Stimulated activated CD4-positive, alpha-beta T cell treated with anti-CD3 and anti-CD28 coated beads, Interleukin-1b, Interleukin-23, amount 100 ng/mL, for 24 hours (primary cell): Measurements from ENCODE around the gene FAM114A2.

Experiments used
- DNase-seq, 4 experiments: peaks; one replicate each; pipeline ENCODE4 v3.0.0-alpha.2; 2020; ENCODE audit warnings: low read depth in 4 of 4, low spot score in 1 of 4

Gene FAM114A2

DNA sequence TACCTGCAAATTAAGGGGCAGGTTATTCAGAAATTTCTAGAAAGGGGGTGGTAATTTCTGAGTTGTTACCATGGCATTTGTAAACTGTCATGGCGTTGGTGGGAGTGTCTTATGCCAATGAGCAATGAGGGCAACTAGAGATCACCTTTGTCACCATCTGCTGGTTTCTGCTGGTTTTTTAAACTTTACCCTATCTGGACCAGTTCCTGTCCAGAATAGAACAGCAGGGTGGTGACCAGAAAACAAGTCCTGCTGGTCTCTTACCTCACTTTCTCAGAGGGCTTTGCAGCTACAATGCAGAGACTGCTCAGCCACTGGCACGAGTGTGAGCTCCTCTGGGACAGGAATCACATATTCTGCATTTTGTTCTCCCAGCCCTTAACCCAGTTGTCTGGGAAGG, 51.4 kb downstream of the FAM114A2 start:
- no peak for DNase-seq

DNA sequence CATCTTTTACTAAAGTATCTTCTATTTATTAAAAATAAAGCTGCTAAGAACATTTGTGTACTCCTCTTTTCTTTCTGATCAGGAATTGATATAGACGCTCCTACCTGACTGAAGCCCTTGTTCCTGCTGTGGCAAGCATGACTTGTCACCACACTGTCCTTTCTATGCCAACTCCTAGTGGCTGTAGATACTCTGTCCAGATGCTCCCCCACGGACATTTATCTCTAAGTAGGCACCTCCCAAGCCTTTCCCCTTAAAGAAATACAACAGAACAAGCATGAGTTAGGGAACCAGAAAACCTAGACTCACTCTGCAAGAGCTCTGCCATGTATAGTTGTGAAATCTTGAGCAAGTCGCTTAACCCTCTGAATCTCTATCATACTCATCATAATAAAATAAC, 53.2 kb downstream of the FAM114A2 start:
- no peak for DNase-seq

DNA sequence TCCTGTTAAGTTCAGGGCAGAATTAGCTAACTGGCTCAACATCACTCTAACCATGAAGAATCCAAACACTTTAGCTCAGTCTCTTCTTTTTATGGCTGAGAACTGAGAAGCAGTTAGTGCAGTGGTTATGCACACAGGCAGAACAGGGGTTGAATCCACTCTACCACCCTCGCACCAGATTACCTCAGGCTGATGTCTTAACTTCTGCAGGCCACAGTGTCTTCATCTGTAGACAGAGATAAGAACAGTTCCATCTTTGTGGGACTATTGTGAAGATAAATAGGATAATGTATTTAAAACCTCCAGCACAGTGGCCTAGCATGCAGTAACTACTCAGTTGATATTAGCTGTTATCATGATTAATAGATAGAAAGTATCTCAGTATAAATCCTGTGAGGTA, 54.8 kb downstream of the FAM114A2 start:
- no peak for DNase-seq

DNA sequence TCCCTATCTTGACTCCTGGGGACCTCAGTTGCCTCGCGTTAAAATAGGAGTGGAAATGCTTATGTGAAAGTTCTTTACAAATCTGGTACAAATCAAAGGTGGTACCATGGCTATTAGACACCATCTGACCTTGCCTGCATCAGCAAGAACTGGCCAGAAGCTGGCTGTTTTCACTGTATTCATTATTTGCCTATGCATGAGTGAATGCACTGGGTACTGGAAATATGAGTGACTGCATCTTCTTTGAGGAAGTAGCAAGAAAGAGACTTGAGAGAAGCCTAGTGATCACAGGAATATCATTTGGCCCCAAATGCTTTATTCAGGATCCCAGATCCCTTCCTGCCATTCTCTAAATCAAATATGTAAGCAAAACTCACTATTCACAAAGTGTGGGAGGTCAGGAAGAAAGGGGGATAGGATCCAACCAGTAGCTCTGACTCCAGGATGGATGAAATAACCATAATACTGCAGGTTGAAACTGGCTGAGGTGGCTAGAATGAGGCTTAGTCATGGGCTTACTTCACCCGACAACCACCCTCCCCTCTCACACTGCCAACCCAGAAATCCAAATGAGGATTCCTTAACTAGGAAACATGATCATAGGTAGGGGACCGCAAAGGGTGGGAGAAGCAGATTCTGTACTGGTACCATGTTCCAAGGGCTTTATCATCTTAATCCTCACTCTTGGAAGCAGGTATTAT, 56.7 kb downstream of the FAM114A2 start:
- DNase-seq: no peak

DNA sequence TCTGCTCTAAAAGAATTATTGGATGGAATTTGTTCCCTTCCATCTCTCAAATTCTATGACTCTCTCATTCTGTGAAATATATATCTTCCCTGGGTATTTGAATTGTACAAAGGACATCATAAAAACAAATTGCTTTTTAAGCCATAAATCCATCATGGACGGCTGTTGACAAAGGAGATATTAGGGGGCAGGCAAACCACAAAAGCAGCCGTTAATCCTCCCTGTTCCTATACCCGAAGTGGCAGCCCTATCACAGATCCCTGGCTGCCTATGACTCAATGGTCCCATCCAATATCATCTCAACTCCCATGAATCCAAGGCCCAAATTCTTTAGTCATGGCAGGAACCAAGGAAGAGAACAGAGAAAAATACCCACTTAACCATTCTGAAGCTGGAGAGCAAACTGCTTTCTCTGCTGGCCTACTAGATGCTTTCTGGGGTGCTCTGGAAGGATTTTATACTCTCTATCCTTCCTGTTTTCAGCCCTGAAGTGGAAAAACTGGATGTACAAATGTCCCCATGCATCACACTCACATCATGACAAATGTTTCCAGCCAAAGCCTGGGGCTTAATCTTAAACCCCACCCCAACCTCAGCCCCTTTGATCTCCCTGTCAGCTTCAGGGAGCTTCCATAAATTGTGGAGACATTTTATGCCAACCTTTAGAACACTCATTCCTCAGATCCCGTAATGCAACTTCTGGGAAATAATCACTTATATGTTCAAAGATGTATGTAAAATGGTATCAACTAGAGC, 59.5 kb downstream of the FAM114A2 start:
- no peak for DNase-seq

DNA sequence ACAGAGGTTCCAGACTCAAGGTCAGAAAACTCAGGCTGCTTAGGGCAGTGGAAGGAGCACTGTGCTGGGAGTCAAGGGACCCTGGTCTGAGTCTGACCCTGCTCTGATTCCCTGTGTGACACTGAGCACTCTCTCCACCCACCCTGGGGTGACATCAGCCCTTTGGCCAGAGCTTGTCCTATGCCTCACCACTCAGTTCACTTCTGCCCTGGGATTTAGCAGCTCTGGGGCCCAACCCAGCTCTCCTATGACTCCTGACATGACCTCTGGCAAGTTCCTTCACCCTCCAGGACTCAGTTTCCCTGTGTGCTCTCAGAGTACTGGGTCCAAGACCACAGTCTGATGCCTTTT, 63.9 kb downstream of the FAM114A2 start:
- no peak for DNase-seq

DNA sequence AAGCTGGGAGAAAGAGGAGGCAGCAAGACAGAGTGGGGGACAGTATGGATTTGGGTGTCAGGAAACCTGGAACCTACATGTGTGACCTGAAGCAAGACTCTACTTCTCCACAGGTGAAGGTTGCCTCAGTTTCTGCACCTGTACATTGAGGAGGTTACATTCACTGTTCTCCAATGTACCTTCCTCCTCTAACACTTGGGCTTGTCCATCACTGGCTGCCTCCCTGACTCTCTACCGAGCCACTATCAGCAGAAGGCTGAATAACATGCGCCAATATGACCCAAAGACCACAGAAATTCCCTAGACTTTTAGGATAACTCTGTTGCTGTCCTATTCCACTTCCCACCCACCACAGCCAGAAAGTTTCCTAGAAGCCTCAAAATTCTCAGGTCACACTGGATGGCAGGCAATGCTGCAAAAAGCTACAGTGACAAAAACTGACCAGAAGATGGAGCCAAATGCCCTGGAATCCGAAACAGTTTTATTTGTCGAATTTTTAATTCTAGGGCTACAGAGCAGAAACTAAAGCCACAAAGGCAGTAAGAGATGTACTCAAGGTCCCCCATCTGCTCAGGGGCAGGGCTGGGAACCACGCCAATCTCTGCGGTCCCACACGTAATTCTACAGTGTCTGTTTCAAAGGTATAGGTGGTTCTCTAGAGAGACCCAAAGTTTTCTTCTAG, 64.4 kb downstream of the FAM114A2 start:
- peak in 1 of 4 experiments; percentile 3 for DNase-seq

DNA sequence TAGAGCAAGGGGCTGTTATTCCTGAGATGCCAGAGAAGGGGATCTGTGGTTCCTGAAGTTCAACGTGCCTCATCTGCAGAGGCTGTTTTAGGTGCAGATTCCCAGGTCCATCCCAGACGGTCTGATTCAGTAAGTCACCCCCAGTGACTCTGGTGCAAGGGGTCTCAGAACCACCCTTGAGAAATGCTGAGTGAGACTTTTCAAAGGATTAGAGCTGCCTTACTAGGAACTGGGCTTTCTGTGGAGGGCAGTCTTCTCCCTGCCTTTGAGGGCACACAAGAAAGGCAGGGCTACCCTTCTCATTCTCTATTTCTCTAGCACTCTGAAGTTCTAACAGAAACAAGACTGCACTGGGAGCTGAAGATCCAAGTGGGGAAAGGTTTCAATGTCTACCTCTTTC, 66.5 kb downstream of the FAM114A2 start:
- no peak for DNase-seq

DNA sequence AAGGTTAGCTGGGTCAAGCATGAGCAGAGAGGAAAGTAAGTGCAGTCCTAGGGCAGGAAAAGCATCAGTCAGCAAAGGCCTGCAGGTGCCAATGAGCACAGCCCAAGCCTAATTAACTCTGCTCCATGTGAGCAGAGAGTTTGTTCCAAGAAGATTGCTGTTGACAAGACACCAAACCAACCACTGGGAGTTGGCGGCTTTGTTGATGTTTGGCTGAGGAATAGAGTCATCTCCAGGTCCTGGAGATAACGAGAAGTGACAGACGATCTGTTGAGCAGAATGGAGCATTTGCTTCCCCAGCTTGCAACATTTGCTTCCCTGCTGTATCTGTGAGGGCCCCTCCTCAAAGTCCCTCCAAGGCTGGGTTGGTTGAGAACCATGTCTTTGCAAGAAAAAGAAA, 68.2 kb downstream of the FAM114A2 start:
- DNase-seq: no peak

DNA sequence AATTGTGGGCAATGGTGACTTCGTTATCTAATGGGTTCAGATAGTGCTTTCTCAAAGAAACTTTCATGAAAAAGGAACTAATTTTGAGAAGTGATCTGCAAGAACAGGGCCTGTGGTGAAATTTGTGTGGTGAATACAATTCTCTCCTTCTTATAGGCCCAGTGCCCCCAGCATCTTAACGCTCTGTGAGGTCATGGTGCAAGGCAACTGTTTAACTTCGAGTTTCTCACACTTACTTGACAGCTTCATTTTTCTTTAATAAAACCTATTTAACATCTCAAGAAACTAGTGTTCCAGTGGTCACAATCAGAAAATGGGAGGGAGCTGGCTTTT, 69.2 kb downstream of the FAM114A2 start:
- DNase-seq: no peak

GRCh38 chr5:153968761-153969562, 69.7 kb downstream of the FAM114A2 start:
- no peak for DNase-seq

GRCh38 chr5:153964880-153965645, 73.6 kb downstream of the FAM114A2 start:
- peak in 2 of 4 experiments; percentile 8 to 19 for DNase-seq

DNA sequence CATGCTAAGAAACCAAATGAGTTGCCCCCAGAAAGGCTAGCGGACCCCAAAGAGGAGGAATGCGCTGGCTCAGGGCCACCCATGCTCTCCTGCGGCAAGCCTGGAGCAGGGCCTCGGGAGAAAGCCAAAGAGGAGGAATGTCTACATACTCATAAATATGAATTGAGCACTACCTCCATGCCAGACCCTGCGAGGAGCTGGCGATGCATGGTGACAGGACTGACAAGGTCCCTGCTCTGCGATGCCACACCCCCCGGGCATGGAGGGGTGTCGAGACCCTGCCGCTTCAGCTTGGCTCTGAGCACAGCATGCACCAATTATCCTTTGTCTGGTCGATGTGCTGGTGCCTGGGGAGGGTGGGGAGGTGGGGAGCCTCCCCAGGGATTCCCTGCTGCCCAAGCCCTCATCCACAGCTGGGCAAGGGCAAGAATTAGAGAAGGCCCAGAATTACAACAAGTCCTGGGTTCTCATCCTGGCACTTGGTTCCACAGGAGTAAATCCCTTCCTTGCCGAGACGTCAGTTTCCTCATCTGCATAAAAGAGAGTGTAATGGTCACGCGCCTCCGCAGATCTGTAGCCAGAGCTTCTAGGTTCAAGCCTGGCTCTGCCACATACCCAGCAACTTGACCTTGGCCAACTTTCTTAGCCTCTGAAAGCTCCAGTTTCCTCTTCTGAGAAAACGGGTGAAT, 74.4 kb downstream of the FAM114A2 start:
- no peak for DNase-seq

DNA sequence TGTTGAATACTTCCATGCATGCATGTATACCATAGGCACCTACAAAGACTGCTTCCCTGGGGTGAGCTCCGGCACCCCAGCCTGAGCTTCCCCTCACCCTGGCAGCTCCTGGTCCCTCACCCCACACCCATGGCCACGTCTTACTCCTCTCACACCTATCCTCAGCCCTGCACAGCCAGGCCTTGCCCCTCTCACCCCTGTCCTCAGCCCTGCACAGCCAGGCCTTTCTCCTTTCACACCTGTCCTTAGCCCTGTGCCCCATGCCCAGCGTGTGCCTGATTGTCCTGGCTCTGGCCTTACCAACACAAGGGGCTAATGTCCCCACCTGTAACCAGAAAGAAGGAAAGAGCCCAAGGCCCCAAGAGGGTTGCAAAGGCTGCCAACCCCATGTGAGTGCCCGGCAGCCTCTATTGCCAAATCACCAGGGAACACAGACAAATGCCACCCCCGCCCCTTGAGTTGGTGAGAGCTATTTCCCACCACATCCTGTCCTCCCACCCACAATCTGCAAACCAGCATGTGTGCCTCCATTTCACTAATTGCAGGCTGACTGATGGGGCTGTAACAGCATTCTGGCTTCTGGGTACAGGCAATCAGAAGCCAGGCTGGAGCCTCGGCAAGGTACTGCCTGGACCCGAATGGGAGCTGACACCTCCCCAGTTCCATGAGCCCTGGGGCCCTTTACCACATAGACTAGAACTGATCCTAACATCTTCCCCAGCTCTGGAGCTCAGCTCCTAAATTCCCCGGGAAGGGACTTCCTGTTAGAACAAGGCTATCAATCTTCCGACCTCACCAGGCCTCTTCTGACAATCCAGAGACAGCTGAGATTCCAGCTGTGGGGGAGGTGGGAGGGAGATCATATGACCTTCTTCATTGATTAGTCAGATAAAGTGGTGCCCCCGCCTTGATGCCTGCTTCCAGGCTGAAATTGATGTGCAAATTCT, 78.2 kb downstream of the FAM114A2 start:
- no peak for DNase-seq

GRCh38 chr5:153959134-153959957, 79.4 kb downstream of the FAM114A2 start:
- DNase-seq: no peak

GRCh38 chr5:153957205-153957604, 81.5 kb downstream of the FAM114A2 start:
- DNase-seq: no peak

DNA sequence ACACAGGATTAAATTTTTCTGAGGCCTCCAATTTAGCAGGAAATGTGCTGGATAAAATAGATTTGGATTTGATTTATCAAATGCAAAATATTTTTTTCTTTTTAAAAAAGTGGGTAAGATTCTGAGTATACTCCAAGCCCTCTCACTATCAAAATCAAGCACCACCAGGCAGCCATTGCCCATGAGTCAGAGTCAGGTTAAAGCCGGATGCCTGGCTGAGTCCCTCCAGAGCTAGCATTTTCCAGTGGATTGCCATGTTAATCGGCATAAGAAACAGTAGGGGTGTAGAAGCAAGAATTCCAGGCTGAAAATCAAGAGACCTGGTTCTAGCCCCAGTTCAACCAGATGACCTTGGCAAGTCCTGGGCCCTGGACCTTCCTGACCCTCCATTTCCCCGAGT, 85.3 kb downstream of the FAM114A2 start:
- DNase-seq: no peak

DNA sequence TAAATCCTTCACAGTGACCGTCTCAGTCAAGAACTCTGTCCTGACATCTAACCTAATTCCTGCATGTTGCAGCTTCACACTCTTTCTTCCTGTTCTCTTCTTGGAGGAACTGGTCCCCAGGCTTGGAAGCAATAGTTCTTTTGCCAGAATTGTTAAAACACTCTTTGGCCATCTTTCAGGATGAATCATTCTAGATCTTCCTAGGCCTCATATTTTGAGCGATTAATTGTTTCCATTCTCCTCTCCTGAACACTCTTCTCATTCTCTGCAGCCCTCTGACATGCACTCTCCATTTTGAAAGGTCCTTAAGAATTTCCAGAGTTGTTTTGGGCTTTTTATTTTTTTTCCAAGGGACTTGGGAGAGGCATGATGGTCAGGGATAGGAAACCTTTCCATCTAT, 85.8 kb downstream of the FAM114A2 start:
- no peak for DNase-seq
